Right renal cortex interstitium (tissue), 3 donors: ENCODE results near the gene HERC3. TPM values are rescaled to one million over a fixed set of nuclear protein-coding genes. Genes with fewer than 3 reads are reported as not detected.
"Not testable (repeated sequence)": the region's sequence is repeated elsewhere in the genome, so short reads cannot be mapped to it uniquely, and the experiment has no call there.

Source experiments
- DNase-seq, 3 donors: peaks; one replicate each; pipeline ENCODE4 v3.0.0-alpha.2; 2013; ENCODE audit warnings: low read depth in 3 of 3, low spot score in 2 of 3
- polyA plus RNA-seq, 3 donors: library from polyadenylated mRNA; unstranded; fragments of 120-200 nt; gene quantifications; one replicate each; pipeline ENCODE4 v1.2.1, GENCODE V29; 2013; ENCODE audit not compliant: insufficient read length in 3 of 3

The HERC3 gene
- polyA plus RNA-seq, 3 donors, result 13.3 to 16.0 (median 14.4) TPM

- DNase-seq, result no peak
Observed at GRCh38 chr4:88606832-88607231, 14.6 kb downstream of the HERC3 start.

- no peak for DNase-seq
Observed at GRCh38 chr4:88609387-88609786, 17.1 kb downstream of the HERC3 start.

- DNase-seq, result not testable (repeated sequence)
Observed at GRCh38 chr4:88609794-88610193, 17.5 kb downstream of the HERC3 start.

GRCh38 chr4:88610771-88611170 is 18.5 kb downstream of the HERC3 start:
- DNase-seq, result no peak

GRCh38 chr4:88613417-88613875 is 21.2 kb downstream of the HERC3 start:
- no peak for DNase-seq

GRCh38 chr4:88614058-88614457 is 21.8 kb downstream of the HERC3 start:
- no peak for DNase-seq

- no peak for DNase-seq
Observed at GRCh38 chr4:88616275-88617150, 24.2 kb downstream of the HERC3 start.

- no peak for DNase-seq
Observed at GRCh38 chr4:88618782-88619485, 26.7 kb downstream of the HERC3 start.

GRCh38 chr4:88619971-88620370 is 27.7 kb downstream of the HERC3 start:
- no peak for DNase-seq

- DNase-seq, result no peak
Observed at GRCh38 chr4:88621763-88622327, 29.6 kb downstream of the HERC3 start.

GRCh38 chr4:88623097-88623496 is 30.8 kb downstream of the HERC3 start:
- no peak for DNase-seq

GRCh38 chr4:88628746-88629145 is 36.5 kb downstream of the HERC3 start:
- no peak for DNase-seq

- no peak for DNase-seq
Observed at GRCh38 chr4:88629826-88630225, 37.5 kb downstream of the HERC3 start.

- DNase-seq, result no peak
Observed at GRCh38 chr4:88630756-88631155, 38.5 kb downstream of the HERC3 start.

GRCh38 chr4:88643932-88644331 is 51.7 kb downstream of the HERC3 start:
- DNase-seq, result no peak

- DNase-seq, result no peak
Observed at GRCh38 chr4:88645994-88646393, 53.7 kb downstream of the HERC3 start.

- DNase-seq, result no peak
Observed at GRCh38 chr4:88646528-88647280, 54.4 kb downstream of the HERC3 start.

- no peak for DNase-seq
Observed at GRCh38 chr4:88649716-88650115, 57.4 kb downstream of the HERC3 start.

GRCh38 chr4:88653371-88653946 is 61.2 kb downstream of the HERC3 start:
- DNase-seq, result no peak

- no peak for DNase-seq
Observed at GRCh38 chr4:88655226-88655625, 62.9 kb downstream of the HERC3 start.
